Stomach smooth muscle (tissue), 2 donors: ENCODE measurements around the gene ZNF175.

Experiments
- H3K27ac ChIP-seq: one replicate; pipeline ENCODE4 v1.7.0; 2013; ENCODE audit warnings: mild to moderate bottlenecking, low read length, inconsistent platforms
- H3K27me3 ChIP-seq, 2 donors: one replicate each; pipeline ENCODE4 v1.7.0; 2013; ENCODE audit warnings: low read length in 2 of 2; ENCODE audit not compliant: insufficient read depth in 2 of 2, control insufficient read depth in 1 of 2
- H3K36me3 ChIP-seq, 2 donors: one replicate each; pipeline ENCODE4 v1.7.0; 2013; ENCODE audit warnings: low read length in 2 of 2; ENCODE audit not compliant: control insufficient read depth in 2 of 2, insufficient read depth in 2 of 2
- H3K4me1 ChIP-seq: one replicate; pipeline ENCODE4 v1.7.0; 2013; ENCODE audit warnings: low read length; ENCODE audit not compliant: control insufficient read depth, insufficient read depth
- H3K4me3 ChIP-seq, 2 donors: one replicate each; pipeline ENCODE4 v1.7.0; 2013; ENCODE audit warnings: low read length in 2 of 2
- H3K9ac ChIP-seq, 2 donors: one replicate each; pipeline ENCODE4 v1.7.0; 2013; ENCODE audit warnings: low read length in 2 of 2, mild to moderate bottlenecking in 1 of 2
- H3K9me3 ChIP-seq, 2 donors: one replicate each; pipeline ENCODE4 v1.7.0; 2013; ENCODE audit warnings: low read length in 2 of 2; ENCODE audit not compliant: control insufficient read depth in 2 of 2
- donor health status: healthy.
- donor health status: Pancreatic carcinoma.

The ZNF175 gene

GRCh38 chr19:51570962-51571575 lies at the start of gene ZNF175:
TSS of gene ZNF175 (plus strand) at chr19:51571283. CDS start at chr19:51573330, 2,047 bp downstream.
- peak within 1 kb of the TSS; percentile 88 to 89 for H3K4me3 ChIP-seq
- H3K4me1 ChIP-seq, result peaks cover 11% of the 10 kb centered on the region
- peaks cover 0 to 3% of the 10 kb centered on the region in 2 donors for H3K27me3 ChIP-seq
- H3K9me3 ChIP-seq, result no peaks in the 10 kb centered on the region
- peak within 1 kb of the TSS; percentile 83 to 87 for H3K9ac ChIP-seq
- peak within 1 kb of the TSS; percentile 46 for H3K27ac ChIP-seq
- H3K36me3 ChIP-seq, result peaks cover 3 to 8% of the 10 kb centered on the region in 2 donors

- no peak overlapping the region for H3K27ac ChIP-seq
- no peaks in the 10 kb centered on the region for H3K27me3 ChIP-seq
- H3K36me3 ChIP-seq, result no peaks in the 10 kb centered on the region
Measured at GRCh38 chr19:51521357-51521756, 49.7 kb upstream of the ZNF175 start.

GRCh38 chr19:51521781-51522180 lies 49.3 kb upstream of the ZNF175 start:
- no peak overlapping the region for H3K27ac ChIP-seq
- H3K36me3 ChIP-seq, result no peaks in the 10 kb centered on the region
- no peaks in the 10 kb centered on the region for H3K9me3 ChIP-seq
- H3K4me3 ChIP-seq, result no peak overlapping the region
- H3K4me1 ChIP-seq, result no peaks in the 10 kb centered on the region
- no peaks in the 10 kb centered on the region for H3K27me3 ChIP-seq
- no peak overlapping the region for H3K9ac ChIP-seq

More at GRCh38 chr19:51521357-51521756, 49.7 kb upstream of the ZNF175 start:
- Histone ChIP-seq H3K9me3 (no peaks in the 10 kb centered on the region), H3K4me3 (no peak overlapping the region), H3K9ac (no peak overlapping the region), H3K4me1 (no peaks in the 10 kb centered on the region)

- Histone ChIP-seq H3K27me3 (peaks cover 0 to 3% of the 10 kb centered on the region in 2 donors), H3K36me3 (no peaks in the 10 kb centered on the region), H3K9me3 (no peaks in the 10 kb centered on the region), H3K27ac (no peak overlapping the region), H3K4me3 (no peak overlapping the region), H3K9ac (no peak overlapping the region), H3K4me1 (no peaks in the 10 kb centered on the region)
Measured at GRCh38 chr19:51524666-51525264, 46.3 kb upstream of the ZNF175 start.

DNA sequence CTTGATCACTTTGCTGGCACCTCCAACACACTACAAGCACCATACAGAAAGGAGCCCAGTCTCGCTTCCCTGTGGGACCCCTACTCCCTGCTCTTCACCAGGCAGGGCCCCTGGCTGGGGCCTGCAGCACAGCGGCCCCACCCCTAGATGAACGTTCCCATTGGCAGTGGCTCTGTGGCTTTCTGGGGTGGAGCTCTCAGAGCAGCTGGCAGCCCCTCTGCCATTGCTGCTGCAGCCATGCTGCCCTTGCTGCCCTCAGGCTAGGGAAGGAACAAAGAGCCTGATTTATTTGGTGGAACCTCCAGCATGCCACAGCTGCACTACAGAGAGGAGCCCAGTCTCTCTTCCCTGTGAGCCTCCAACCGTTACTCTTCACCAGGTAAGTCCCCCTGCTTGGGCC lies 45.4 kb upstream of the ZNF175 start:
- Histone ChIP-seq H3K4me1 (no peaks in the 10 kb centered on the region), H3K9ac (no peak overlapping the region), H3K36me3 (no peaks in the 10 kb centered on the region), H3K27me3 (peaks cover 0 to 3% of the 10 kb centered on the region in 2 donors), H3K4me3 (no peak overlapping the region), H3K9me3 (no peaks in the 10 kb centered on the region), H3K27ac (no peak overlapping the region)

- Histone ChIP-seq H3K9me3 (no peaks in the 10 kb centered on the region), H3K4me3 (no peak overlapping the region), H3K36me3 (no peaks in the 10 kb centered on the region), H3K4me1 (no peaks in the 10 kb centered on the region), H3K27ac (no peak overlapping the region), H3K27me3 (peaks cover 3 to 4% of the 10 kb centered on the region in 2 donors), H3K9ac (no peak overlapping the region)
Measured at GRCh38 chr19:51529301-51529700, 41.8 kb upstream of the ZNF175 start.

- no peak overlapping the region for H3K4me3 ChIP-seq
- H3K27ac ChIP-seq, result no peak overlapping the region
- H3K9ac ChIP-seq, result no peak overlapping the region
- peaks cover 3 to 4% of the 10 kb centered on the region in 2 donors for H3K27me3 ChIP-seq
- no peaks in the 10 kb centered on the region for H3K36me3 ChIP-seq
- no peaks in the 10 kb centered on the region for H3K4me1 ChIP-seq
- H3K9me3 ChIP-seq, result no peaks in the 10 kb centered on the region
Measured at GRCh38 chr19:51530616-51531015, 40.5 kb upstream of the ZNF175 start.

DNA sequence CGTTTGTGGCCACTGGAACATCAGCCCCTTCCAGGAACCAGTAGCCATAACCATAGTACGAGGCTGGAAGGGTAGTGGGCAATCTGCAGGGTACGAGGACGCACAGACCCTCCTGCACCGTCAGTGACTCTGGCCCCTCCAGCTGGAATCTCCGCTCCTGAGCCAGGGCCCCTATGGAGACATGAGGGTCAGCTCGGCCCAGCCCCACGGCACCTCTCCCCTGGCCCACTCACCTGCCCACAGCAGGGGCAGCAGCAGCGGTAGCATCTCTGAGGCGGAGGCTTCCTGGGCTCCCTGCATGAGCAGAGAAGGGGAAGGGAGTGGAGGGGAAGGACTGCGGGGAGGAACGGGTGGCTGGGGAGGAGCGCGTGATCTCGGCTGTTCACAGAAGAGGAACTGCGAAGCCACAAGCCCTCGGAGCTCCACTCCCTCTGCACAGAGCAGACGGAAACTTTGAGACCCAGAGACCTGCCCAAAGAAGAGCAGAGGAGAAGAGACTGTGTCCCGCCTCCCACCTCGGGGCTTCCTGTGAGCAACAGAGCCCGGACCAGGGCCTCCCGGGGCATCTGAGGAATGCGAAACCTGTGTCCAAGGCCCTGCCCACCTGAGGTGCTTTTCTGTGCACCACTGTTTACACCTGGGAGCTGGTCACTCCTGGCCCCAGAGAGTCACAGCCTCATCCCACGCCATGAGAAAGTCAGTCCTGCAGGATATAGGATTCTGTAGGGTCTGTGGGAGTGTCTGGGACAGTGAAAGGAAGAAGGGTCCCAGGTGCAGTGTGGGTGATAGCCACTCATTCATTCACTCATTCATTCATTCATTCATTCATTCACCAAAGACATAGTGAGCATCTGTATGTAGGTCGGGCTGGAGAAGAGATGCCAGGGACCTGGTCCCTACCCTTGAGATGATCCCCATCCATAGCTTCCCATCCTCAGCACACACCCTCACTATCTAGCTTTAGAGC lies 39.5 kb upstream of the ZNF175 start, which contains the start of gene SIGLEC6:
Gene SIGLEC6, minus strand, starts transcription at position 322 of the 967 bp plus-strand sequence. Its CDS starts 22 bp downstream, at position 300.
- Histone ChIP-seq H3K4me1 (no peaks in the 10 kb centered on the region), H3K4me3 (no peak within 1 kb of the TSS), H3K9ac (no peak within 1 kb of the TSS), H3K27ac (no peak within 1 kb of the TSS), H3K36me3 (no peaks in the 10 kb centered on the region), H3K27me3 (peaks cover 3 to 4% of the 10 kb centered on the region in 2 donors), H3K9me3 (no peaks in the 10 kb centered on the region)

- Histone ChIP-seq H3K9ac (no peak overlapping the region), H3K36me3 (no peaks in the 10 kb centered on the region), H3K27ac (no peak overlapping the region), H3K4me3 (no peak overlapping the region), H3K9me3 (no peaks in the 10 kb centered on the region), H3K27me3 (peaks cover 12 to 13% of the 10 kb centered on the region in 2 donors), H3K4me1 (no peaks in the 10 kb centered on the region)
Measured at GRCh38 chr19:51535535-51535934, 35.5 kb upstream of the ZNF175 start.

GRCh38 chr19:51539821-51540366 lies 31.2 kb upstream of the ZNF175 start:
- H3K27ac ChIP-seq, result no peak overlapping the region
- H3K9ac ChIP-seq, result no peak overlapping the region
- H3K9me3 ChIP-seq, result no peaks in the 10 kb centered on the region
- no peaks in the 10 kb centered on the region for H3K36me3 ChIP-seq
- no peak overlapping the region for H3K4me3 ChIP-seq
- H3K4me1 ChIP-seq, result no peaks in the 10 kb centered on the region
- peaks cover 9 to 23% of the 10 kb centered on the region in 2 donors for H3K27me3 ChIP-seq
